Endothelial cell of umbilical vein (primary cell): ENCODE results near the gene CEP20. TPM values are rescaled to one million over a fixed set of nuclear protein-coding genes. Genes with fewer than 3 reads are reported as not detected.

Experiments used
- BruUV-seq: library from RNA; stranded (reverse); fragments of 400-500 nt; replicated peaks from 2 replicates; lab custom pipeline; 2021; lab: Mats Ljungman, UMichigan
- CTCF ChIA-PET: fragments of 300-600, 350-600 bp; sonication (Branson Sonifier 250); formaldehyde crosslinking; loops from one replicate; lab custom pipeline; 2021; ENCODE audit warnings: antibody characterized with exemption, inconsistent platforms; lab: Charles Lee
- POLR2A ChIA-PET: fragments of 300-600, 350-600 bp; sonication (Branson Sonifier 250); formaldehyde crosslinking; loops from one replicate; lab custom pipeline; 2021; ENCODE audit warnings: antibody characterized with exemption, inconsistent platforms; lab: Charles Lee
- DNase-seq: peaks from one replicate; pipeline ENCODE4 v3.0.0-alpha.2; 2011; ENCODE audit warnings: low read depth, low spot score
- FAIRE-seq: peaks from 2 replicates; lab custom pipeline; 2011; peaks lifted over from hg19 to GRCh38; lab: Jason Lieb, UNC
- H2AFZ ChIP-seq: 2 replicates; pipeline ENCODE4 v1.6.0; 2012; ENCODE audit warnings: low read depth, low read length, control low read depth, inconsistent platforms
- H3K27ac ChIP-seq: 2 replicates; pipeline ENCODE4 v1.5.1; 2011; ENCODE audit warnings: low read depth, mild to moderate bottlenecking, control low read depth, low read length, moderate library complexity; ENCODE audit not compliant: insufficient read depth
- H3K27me3 ChIP-seq, 2 experiments: 2 replicates each; pipeline versions ENCODE4 v1.6.0 to v1.6.1; 2011; ENCODE audit warnings: low read length in 2 of 2, mixed read lengths in 1 of 2; ENCODE audit not compliant: control insufficient read depth in 2 of 2, insufficient read depth in 2 of 2
- H3K36me3 ChIP-seq, 2 experiments: 2 replicates in 1 of 2; 3 replicates in 1 of 2; pipeline ENCODE4 v1.5.1; 2011; ENCODE audit warnings: low read length in 2 of 2, mild to moderate bottlenecking in 1 of 2, moderate library complexity in 1 of 2; ENCODE audit not compliant: control insufficient read depth in 2 of 2, insufficient read depth in 2 of 2; ENCODE audit errors: extremely low read depth in 1 of 2
- H3K4me1 ChIP-seq: 3 replicates; pipeline ENCODE4 v1.5.1; 2011; ENCODE audit warnings: mild to moderate bottlenecking, low read length; ENCODE audit not compliant: control insufficient read depth, insufficient read depth; ENCODE audit errors: extremely low read depth
- H3K4me2 ChIP-seq: 2 replicates; pipeline ENCODE4 v1.6.1; 2011; ENCODE audit warnings: low read length, control low read depth, mixed read lengths; ENCODE audit not compliant: insufficient read depth
- H3K4me3 ChIP-seq, 3 experiments: fragments of 200-600 bp in 1 of 3; sonication (generic), shearing (Covaris generic) in 1 of 3; replicated peaks in 1 of 3; 2 replicates each; pipeline ENCODE4 v1.5.1; 2011 to 2016; ENCODE audit warnings: control low read depth in 3 of 3, low read length in 3 of 3, mild to moderate bottlenecking in 2 of 3, inconsistent platforms in 1 of 3, low read depth in 1 of 3, moderate library complexity in 1 of 3; ENCODE audit not compliant: insufficient read depth in 1 of 3
- H3K79me2 ChIP-seq: 2 replicates; pipeline ENCODE4 v1.6.0; 2012; ENCODE audit warnings: low read length, inconsistent platforms; ENCODE audit not compliant: control insufficient read depth, insufficient read depth
- H3K9ac ChIP-seq: replicated peaks from 2 replicates; pipeline ENCODE3; 2011; ENCODE audit warnings: low read length, control low read depth; ENCODE audit not compliant: insufficient read depth; ENCODE audit errors: extremely low read depth
- H3K9me1 ChIP-seq: replicated peaks from 3 replicates; pipeline ENCODE4 v1.6.0; 2011; ENCODE audit warnings: mild to moderate bottlenecking, low read length; ENCODE audit not compliant: control insufficient read depth, insufficient read depth; ENCODE audit errors: extremely low read depth
- H3K9me3 ChIP-seq: replicated peaks from 2 replicates; pipeline ENCODE4 v1.5.1; 2012; ENCODE audit warnings: low read length, inconsistent platforms; ENCODE audit not compliant: control insufficient read depth, insufficient read depth
- H4K20me1 ChIP-seq: replicated peaks from 2 replicates; pipeline ENCODE3; 2011; ENCODE audit warnings: mild to moderate bottlenecking, low read length; ENCODE audit not compliant: control insufficient read depth, insufficient read depth; ENCODE audit errors: extremely low read depth
- EZH2 ChIP-seq: IDR thresholded peaks from 2 replicates; pipeline ENCODE4 v1.6.1; 2012; ENCODE audit warnings: borderline replicate concordance, low read depth, mild to moderate bottlenecking, moderate library complexity, low read length, inconsistent platforms; ENCODE audit not compliant: severe bottlenecking
- FOS ChIP-seq: IDR thresholded peaks from 2 replicates; pipeline ENCODE4 v1.6.1; 2011; ENCODE audit warnings: mild to moderate bottlenecking, low read length, moderate library complexity, borderline replicate concordance; ENCODE audit not compliant: insufficient read depth
- GATA2 ChIP-seq: IDR thresholded peaks from 2 replicates; pipeline ENCODE4 v1.7.0; 2011; ENCODE audit warnings: low read depth, mild to moderate bottlenecking, moderate library complexity, mixed read lengths, low read length; ENCODE audit not compliant: insufficient read length, insufficient read depth
- JUN ChIP-seq: IDR thresholded peaks from 2 replicates; pipeline ENCODE4 v1.6.1; 2011; ENCODE audit warnings: borderline replicate concordance, low read depth; ENCODE audit not compliant: insufficient read length, insufficient read depth
- MYC ChIP-seq: IDR thresholded peaks from one replicate; pipeline ENCODE4 v1.6.1; 2011; ENCODE audit warnings: mild to moderate bottlenecking, low read depth, low read length
- POLR2A ChIP-seq: IDR thresholded peaks from 2 replicates; pipeline ENCODE4 v1.6.1; 2012; ENCODE audit warnings: low read depth, mild to moderate bottlenecking, control low read depth, low read length
- POLR2AphosphoS5 ChIP-seq: IDR thresholded peaks from 2 replicates; pipeline ENCODE4 v1.6.1; 2012; ENCODE audit warnings: low read depth, mild to moderate bottlenecking, control low read depth, low read length, moderate library complexity; ENCODE audit not compliant: insufficient read depth
- dilution Hi-C: fragments of 300-500 bp; cut with MboI; formaldehyde crosslinking; loops from one replicate; pipeline ENCODE4 v1.15.0; 2019; ENCODE audit warnings: low sequenced_read_pairs; ENCODE audit not compliant: extremely low pct_ligation_motif_present
- intact Hi-C: fragments of 100-400 bp; cut with micrococcal nuclease; formaldehyde crosslinking; loops from one replicate; pipeline ENCODE4 v1.10.0; 2022
- polyA plus RNA-seq, 4 experiments: library from polyadenylated mRNA; depleted of rRNA in 3 of 4; stranded (reverse) in 3 of 4; unstranded in 1 of 4; fragments of >200 nt; gene quantifications; 2 replicates each; pipeline versions ENCODE4 v1.2.1 to v1.2.3, GENCODE V29; 2011 to 2012; ENCODE audit warnings: missing spikeins in 1 of 4
- total RNA-seq: library from RNA; stranded (reverse); gene quantifications from 2 replicates; pipeline ENCODE4 v1.2.3, GENCODE V29; 2021
- TF ChIP-seq, protein P1 (sequence below): IDR thresholded peaks from 2 replicates; pipeline ENCODE4 v1.6.1; 2011; ENCODE audit not compliant: insufficient read depth, insufficient read length
- TF ChIP-seq, protein P2 (sequence below), 2 donors: IDR thresholded peaks; 1 replicate in 1 of 2; 2 replicates in 1 of 2; pipeline ENCODE4 v1.5.1; 2011; ENCODE audit warnings: low read length in 2 of 2, mild to moderate bottlenecking in 2 of 2, moderate library complexity in 2 of 2, control low read depth in 1 of 2, inconsistent platforms in 1 of 2, low read depth in 1 of 2; ENCODE audit not compliant: insufficient read depth in 1 of 2; ENCODE audit errors: extremely low read depth in 1 of 2

CEP20 gene
- total and polyA plus RNA-seq, 2 donors (not counting 3 experiments of a cell fraction or from before 2014, with no cell fraction given): 9.5 to 28.0 TPM

DNA sequence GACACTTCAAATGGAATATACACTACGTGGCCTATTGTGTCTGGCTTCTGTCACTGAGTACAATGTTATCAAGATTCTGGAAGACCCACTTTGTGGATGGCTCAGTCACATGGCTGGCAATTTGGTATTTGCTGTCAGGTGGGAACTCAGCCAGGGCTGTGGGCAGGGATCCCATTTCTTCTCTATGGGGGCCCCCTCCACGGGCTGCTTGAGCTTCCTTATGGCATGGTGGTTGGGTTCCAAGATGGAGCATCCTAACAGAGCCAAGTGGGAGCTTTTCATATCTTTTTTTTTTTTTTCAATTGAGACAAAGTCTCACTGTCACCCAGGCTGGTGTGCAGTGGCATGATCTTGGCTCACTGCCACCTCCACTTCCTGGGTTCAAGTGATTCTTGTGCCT, 18.0 kb upstream of the CEP20 start:
- no peak for DNase-seq
- no peaks in the 10 kb centered on the region for H3K9me1 ChIP-seq
- no peak overlapping the region for H3K4me3 ChIP-seq
- no peaks in the 10 kb centered on the region for H3K4me1 ChIP-seq
- intact Hi-C loops (no loop called here), dilution Hi-C loops (no loop called here)
- H3K9me3 ChIP-seq: no peaks in the 10 kb centered on the region
- no peak overlapping the region for H3K4me2 ChIP-seq
- H4K20me1 ChIP-seq: no peaks in the 10 kb centered on the region
- H2AFZ ChIP-seq: no peak overlapping the region
- POLR2A ChIA-PET: no interaction called here
- H3K79me2 ChIP-seq: no peaks in the 10 kb centered on the region
- no peaks in the 10 kb centered on the region for H3K27me3 ChIP-seq
- no TSS peak for BruUV-seq
- no peak for FAIRE-seq
- TF ChIP-seq, protein P1, sequence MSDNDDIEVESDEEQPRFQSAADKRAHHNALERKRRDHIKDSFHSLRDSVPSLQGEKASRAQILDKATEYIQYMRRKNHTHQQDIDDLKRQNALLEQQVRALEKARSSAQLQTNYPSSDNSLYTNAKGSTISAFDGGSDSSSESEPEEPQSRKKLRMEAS: no peak
- TF ChIP-seq JUN: no peak
- no peak for TF ChIP-seq FOS
- TF ChIP-seq POLR2AphosphoS5: no peak
- TF ChIP-seq, protein P2, sequence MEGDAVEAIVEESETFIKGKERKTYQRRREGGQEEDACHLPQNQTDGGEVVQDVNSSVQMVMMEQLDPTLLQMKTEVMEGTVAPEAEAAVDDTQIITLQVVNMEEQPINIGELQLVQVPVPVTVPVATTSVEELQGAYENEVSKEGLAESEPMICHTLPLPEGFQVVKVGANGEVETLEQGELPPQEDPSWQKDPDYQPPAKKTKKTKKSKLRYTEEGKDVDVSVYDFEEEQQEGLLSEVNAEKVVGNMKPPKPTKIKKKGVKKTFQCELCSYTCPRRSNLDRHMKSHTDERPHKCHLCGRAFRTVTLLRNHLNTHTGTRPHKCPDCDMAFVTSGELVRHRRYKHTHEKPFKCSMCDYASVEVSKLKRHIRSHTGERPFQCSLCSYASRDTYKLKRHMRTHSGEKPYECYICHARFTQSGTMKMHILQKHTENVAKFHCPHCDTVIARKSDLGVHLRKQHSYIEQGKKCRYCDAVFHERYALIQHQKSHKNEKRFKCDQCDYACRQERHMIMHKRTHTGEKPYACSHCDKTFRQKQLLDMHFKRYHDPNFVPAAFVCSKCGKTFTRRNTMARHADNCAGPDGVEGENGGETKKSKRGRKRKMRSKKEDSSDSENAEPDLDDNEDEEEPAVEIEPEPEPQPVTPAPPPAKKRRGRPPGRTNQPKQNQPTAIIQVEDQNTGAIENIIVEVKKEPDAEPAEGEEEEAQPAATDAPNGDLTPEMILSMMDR (IDR thresholded peaks at IDR 0.05; ENCODE audit: extremely low read depth in 1 of 2, insufficient read depth in 1 of 2, low read depth in 1 of 2, low read length in 2 of 2): no peak
- TF ChIP-seq GATA2: no peak
- no peak for TF ChIP-seq POLR2A
- no peak for TF ChIP-seq EZH2
- no peak for TF ChIP-seq MYC
- no peak overlapping the region for H3K27ac ChIP-seq
- no peak overlapping the region for H3K9ac ChIP-seq
- no peaks in the 10 kb centered on the region for H3K36me3 ChIP-seq
- CTCF ChIA-PET: interaction anchor here (0.6 to 1.0 kb wide), 2 partner anchors 32 to 48 kb away, joined by 3 read pairs; no protein-coding TSS in a partner anchor
